Measurements from ENCODE around the gene ACSS3.

- TF ChIP-seq, protein P1, sequence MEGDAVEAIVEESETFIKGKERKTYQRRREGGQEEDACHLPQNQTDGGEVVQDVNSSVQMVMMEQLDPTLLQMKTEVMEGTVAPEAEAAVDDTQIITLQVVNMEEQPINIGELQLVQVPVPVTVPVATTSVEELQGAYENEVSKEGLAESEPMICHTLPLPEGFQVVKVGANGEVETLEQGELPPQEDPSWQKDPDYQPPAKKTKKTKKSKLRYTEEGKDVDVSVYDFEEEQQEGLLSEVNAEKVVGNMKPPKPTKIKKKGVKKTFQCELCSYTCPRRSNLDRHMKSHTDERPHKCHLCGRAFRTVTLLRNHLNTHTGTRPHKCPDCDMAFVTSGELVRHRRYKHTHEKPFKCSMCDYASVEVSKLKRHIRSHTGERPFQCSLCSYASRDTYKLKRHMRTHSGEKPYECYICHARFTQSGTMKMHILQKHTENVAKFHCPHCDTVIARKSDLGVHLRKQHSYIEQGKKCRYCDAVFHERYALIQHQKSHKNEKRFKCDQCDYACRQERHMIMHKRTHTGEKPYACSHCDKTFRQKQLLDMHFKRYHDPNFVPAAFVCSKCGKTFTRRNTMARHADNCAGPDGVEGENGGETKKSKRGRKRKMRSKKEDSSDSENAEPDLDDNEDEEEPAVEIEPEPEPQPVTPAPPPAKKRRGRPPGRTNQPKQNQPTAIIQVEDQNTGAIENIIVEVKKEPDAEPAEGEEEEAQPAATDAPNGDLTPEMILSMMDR (conservative IDR thresholded peaks at IDR 0.05; ENCODE audit: low read depth, low read length) = no peak
- TF ChIP-seq EZH2 (IDR thresholded peaks at IDR 0.05; ENCODE audit: borderline replicate concordance, low read depth, low read length, poor library complexity, severe bottlenecking) = no peak
These were observed 222.6 kb downstream of the ACSS3 start for GRCh38 chr12:81300454-81300853.

All from A673 (cell line).